ENCODE measurements around the gene TUBB2A.
"Not testable (repeated sequence)": the region's sequence is repeated elsewhere in the genome, so short reads cannot be mapped to it uniquely, and the experiment has no call there.

TUBB2A gene

GRCh38 chr6:3159805-3160781, 2.7 kb upstream of the TUBB2A start:
- WGBS (ENCODE audit: extremely low coverage, insufficient coverage, insufficient read length): no CpG with 5 or more reads among the region's 31 CpGs
- H3K4ac ChIP-seq (ENCODE audit: low read depth, low read length): no peak overlapping the region
- no peak overlapping the region for H2BK5ac ChIP-seq (ENCODE audit: low read depth, low read length, poor library complexity)
- H2BK120ac ChIP-seq (ENCODE audit: insufficient read depth, low read length, poor library complexity): no peak overlapping the region
- no peak overlapping the region for H4K12ac ChIP-seq (ENCODE audit: low read depth, low read length)
- H4K91ac ChIP-seq (ENCODE audit: low read depth, low read length): no peak overlapping the region
- no peak overlapping the region for H3K4me3 ChIP-seq (ENCODE audit: low read depth, low read length)
- H3K79me2 ChIP-seq (ENCODE audit: control insufficient read depth, insufficient read depth, low read length, poor library complexity): peaks cover 16% of the 10 kb centered on the region
- H3K27ac ChIP-seq (ENCODE audit: low read depth, low read length): peak overlapping the region; percentile 28
- no peaks in the 10 kb centered on the region for H3K27me3 ChIP-seq (ENCODE audit: insufficient read depth, low read length)
- peaks cover 32% of the 10 kb centered on the region for H3K79me1 ChIP-seq (ENCODE audit: low read length)
- no peak overlapping the region for H2BK12ac ChIP-seq (ENCODE audit: low read length)
- H4K8ac ChIP-seq (ENCODE audit: low read depth, low read length): no peak overlapping the region
- H2AK5ac ChIP-seq (ENCODE audit: low read length): no peak overlapping the region
- no peak overlapping the region for H2AFZ ChIP-seq (ENCODE audit: insufficient read depth, low read length, poor library complexity)
- H3K23ac ChIP-seq (ENCODE audit: low read length): no peak overlapping the region
- no peak overlapping the region for H3K9ac ChIP-seq (ENCODE audit: low read length)
- no peak overlapping the region for H3K4me2 ChIP-seq (ENCODE audit: low read length)
- peaks cover 5 to 6% of the 10 kb centered on the region in 2 experiments for H3K36me3 ChIP-seq (ENCODE audit: control insufficient read depth in 1 of 2, insufficient read depth in 2 of 2, low read length in 2 of 2)
- H3K14ac ChIP-seq (ENCODE audit: low read length): peak overlapping the region; percentile 2
- H3K9me3 ChIP-seq (ENCODE audit: insufficient read depth, low read depth, low read length): peaks cover 1% of the 10 kb centered on the region
- no peak overlapping the region for H3K18ac ChIP-seq (ENCODE audit: low read length)
- peaks cover 11 to 25% of the 10 kb centered on the region in 2 experiments for H3K4me1 ChIP-seq (ENCODE audit: control insufficient read depth in 1 of 2, insufficient read depth in 2 of 2, low read length in 2 of 2)
- peak; percentile 70 to 81 for DNase-seq

GRCh38 chr6:3156184-3157130, 887 bp downstream of the TUBB2A start:
- Histone ChIP-seq H3K4ac (ENCODE audit: low read depth, low read length) (peak overlapping the region; percentile 90), H3K4me3 (ENCODE audit: low read depth, low read length) (peak overlapping the region; percentile 94), H3K4me1 (ENCODE audit: control insufficient read depth in 1 of 2, insufficient read depth in 2 of 2, low read length in 2 of 2) (peaks cover 4 to 13% of the 10 kb centered on the region in 2 experiments), H2BK120ac (ENCODE audit: insufficient read depth, low read length, poor library complexity) (peak overlapping the region; percentile 45), H3K18ac (ENCODE audit: low read length) (peak overlapping the region; percentile 68), H3K14ac (ENCODE audit: low read length) (peak overlapping the region; percentile 80), H3K4me2 (ENCODE audit: low read length) (peak overlapping the region; percentile 78), H4K91ac (ENCODE audit: low read depth, low read length) (peak overlapping the region; percentile 75), H3K79me1 (ENCODE audit: low read length) (peaks cover 10% of the 10 kb centered on the region), H2AK5ac (ENCODE audit: low read length) (peak overlapping the region; percentile 61), H3K9ac (ENCODE audit: low read length) (peak overlapping the region; percentile 89), H2BK5ac (ENCODE audit: low read depth, low read length, poor library complexity) (peak overlapping the region; percentile 43), H3K36me3 (ENCODE audit: control insufficient read depth in 1 of 2, insufficient read depth in 2 of 2, low read length in 2 of 2) (peaks cover 10 to 15% of the 10 kb centered on the region in 2 experiments), H3K79me2 (ENCODE audit: control insufficient read depth, insufficient read depth, low read length, poor library complexity) (peaks cover 11% of the 10 kb centered on the region)
- not testable (repeated sequence) for H3K27me3 ChIP-seq (ENCODE audit: insufficient read depth, low read length); H4K12ac ChIP-seq (ENCODE audit: low read depth, low read length); H2AFZ ChIP-seq (ENCODE audit: insufficient read depth, low read length, poor library complexity); H4K8ac ChIP-seq (ENCODE audit: low read depth, low read length); H2BK12ac ChIP-seq (ENCODE audit: low read length); H3K23ac ChIP-seq (ENCODE audit: low read length); H3K27ac ChIP-seq (ENCODE audit: low read depth, low read length); DNase-seq; H3K9me3 ChIP-seq (ENCODE audit: insufficient read depth, low read depth, low read length)
- WGBS (ENCODE audit: extremely low coverage, insufficient coverage, insufficient read length): no CpG with 5 or more reads among the region's 32 CpGs

- not testable (repeated sequence) for H2AK5ac ChIP-seq (ENCODE audit: low read length); H3K4me3 ChIP-seq (ENCODE audit: low read depth, low read length); H3K14ac ChIP-seq (ENCODE audit: low read length); H3K9me3 ChIP-seq (ENCODE audit: insufficient read depth, low read depth, low read length); H2BK5ac ChIP-seq (ENCODE audit: low read depth, low read length, poor library complexity); DNase-seq; H2AFZ ChIP-seq (ENCODE audit: insufficient read depth, low read length, poor library complexity); H3K4ac ChIP-seq (ENCODE audit: low read depth, low read length); H2BK120ac ChIP-seq (ENCODE audit: insufficient read depth, low read length, poor library complexity); H4K91ac ChIP-seq (ENCODE audit: low read depth, low read length); H3K9ac ChIP-seq (ENCODE audit: low read length); H4K12ac ChIP-seq (ENCODE audit: low read depth, low read length); H3K23ac ChIP-seq (ENCODE audit: low read length); H3K27ac ChIP-seq (ENCODE audit: low read depth, low read length); H2BK12ac ChIP-seq (ENCODE audit: low read length); H4K8ac ChIP-seq (ENCODE audit: low read depth, low read length); H3K4me1 ChIP-seq (ENCODE audit: control insufficient read depth in 1 of 2, insufficient read depth in 2 of 2, low read length in 2 of 2); H3K18ac ChIP-seq (ENCODE audit: low read length); H3K27me3 ChIP-seq (ENCODE audit: insufficient read depth, low read length)
- H3K4me2 ChIP-seq (ENCODE audit: low read length): peak overlapping the region; percentile 25
- H3K79me1 ChIP-seq (ENCODE audit: low read length): peaks cover 10% of the 10 kb centered on the region
- peaks cover 10 to 15% of the 10 kb centered on the region in 2 experiments for H3K36me3 ChIP-seq (ENCODE audit: control insufficient read depth in 1 of 2, insufficient read depth in 2 of 2, low read length in 2 of 2)
- no CpG with 5 or more reads among the region's 6 CpGs for WGBS (ENCODE audit: extremely low coverage, insufficient coverage, insufficient read length)
- peaks cover 11% of the 10 kb centered on the region for H3K79me2 ChIP-seq (ENCODE audit: control insufficient read depth, insufficient read depth, low read length, poor library complexity)
Measured at GRCh38 chr6:3155416-3155815, 1.9 kb downstream of the TUBB2A start.

GRCh38 chr6:3152689-3153088, 4.7 kb downstream of the TUBB2A start:
- peaks cover 0 to 2% of the 10 kb centered on the region in 2 experiments for H3K4me1 ChIP-seq (ENCODE audit: control insufficient read depth in 1 of 2, insufficient read depth in 2 of 2, low read length in 2 of 2)
- H3K27ac ChIP-seq (ENCODE audit: low read depth, low read length): no peak overlapping the region
- H2BK120ac ChIP-seq (ENCODE audit: insufficient read depth, low read length, poor library complexity): no peak overlapping the region
- no peak overlapping the region for H2AK5ac ChIP-seq (ENCODE audit: low read length)
- no peak overlapping the region for H2BK12ac ChIP-seq (ENCODE audit: low read length)
- H2AFZ ChIP-seq (ENCODE audit: insufficient read depth, low read length, poor library complexity): no peak overlapping the region
- peaks cover 18 to 33% of the 10 kb centered on the region in 2 experiments for H3K36me3 ChIP-seq (ENCODE audit: control insufficient read depth in 1 of 2, insufficient read depth in 2 of 2, low read length in 2 of 2)
- no CpG with 5 or more reads among the region's 3 CpGs for WGBS (ENCODE audit: extremely low coverage, insufficient coverage, insufficient read length)
- no peak overlapping the region for H3K18ac ChIP-seq (ENCODE audit: low read length)
- no peak overlapping the region for H3K4me2 ChIP-seq (ENCODE audit: low read length)
- no peak overlapping the region for H3K23ac ChIP-seq (ENCODE audit: low read length)
- no peak overlapping the region for H4K8ac ChIP-seq (ENCODE audit: low read depth, low read length)
- H3K4me3 ChIP-seq (ENCODE audit: low read depth, low read length): no peak overlapping the region
- no peak for DNase-seq
- no peak overlapping the region for H2BK5ac ChIP-seq (ENCODE audit: low read depth, low read length, poor library complexity)
- H4K91ac ChIP-seq (ENCODE audit: low read depth, low read length): no peak overlapping the region
- peaks cover 9% of the 10 kb centered on the region for H3K79me2 ChIP-seq (ENCODE audit: control insufficient read depth, insufficient read depth, low read length, poor library complexity)
- peaks cover 6% of the 10 kb centered on the region for H3K9me3 ChIP-seq (ENCODE audit: insufficient read depth, low read depth, low read length)
- no peak overlapping the region for H3K9ac ChIP-seq (ENCODE audit: low read length)
- no peak overlapping the region for H4K12ac ChIP-seq (ENCODE audit: low read depth, low read length)
- no peaks in the 10 kb centered on the region for H3K27me3 ChIP-seq (ENCODE audit: insufficient read depth, low read length)
- H3K79me1 ChIP-seq (ENCODE audit: low read length): peaks cover 8% of the 10 kb centered on the region
- H3K14ac ChIP-seq (ENCODE audit: low read length): no peak overlapping the region
- no peak overlapping the region for H3K4ac ChIP-seq (ENCODE audit: low read depth, low read length)

Measured in trophoblast cell (in vitro differentiated cells and primary cell).